MCF 10A (cell line): Measurements from ENCODE around the gene HECW1. TPM values are rescaled to one million over a fixed set of nuclear protein-coding genes. Genes with fewer than 3 reads are reported as not detected.

ENCODE experiments used
- BruUV-seq: library from RNA; stranded (reverse); fragments of 400-500 nt; replicated peaks from 2 replicates; lab custom pipeline; 2021; lab: Mats Ljungman, UMichigan
- CTCF ChIA-PET: fragments of 300-600 bp; sonication (Branson Sonifier 250); formaldehyde crosslinking; extraction: SDS; loops from one replicate; lab custom pipeline; 2021; ENCODE audit warnings: antibody characterized with exemption, inconsistent platforms; lab: Yijun Ruan, JAX
- POLR2A ChIA-PET: fragments of 300-600, 350-650 bp; sonication (Branson Sonifier 250); formaldehyde crosslinking; extraction: SDS; loops from one replicate; lab custom pipeline; 2020; ENCODE audit warnings: antibody characterized with exemption, inconsistent platforms; lab: Yijun Ruan, JAX
- DNase-seq: peaks from one replicate; pipeline ENCODE4 v3.0.0-alpha.2; 2018; ENCODE audit not compliant: unreplicated experiment
- H3K27ac Mint-ChIP-seq: one replicate; pipeline ENCODE4 v1.8.0; 2022; ENCODE audit warnings: mild to moderate bottlenecking, low read depth, mixed read lengths; ENCODE audit not compliant: unreplicated experiment
- H3K27me3 Mint-ChIP-seq: one replicate; pipeline ENCODE4 v1.8.0; 2022; ENCODE audit warnings: mixed read lengths; ENCODE audit not compliant: insufficient read depth, unreplicated experiment
- H3K36me3 Mint-ChIP-seq: one replicate; pipeline ENCODE4 v1.8.0; 2022; ENCODE audit warnings: mild to moderate bottlenecking, moderate library complexity, mixed read lengths; ENCODE audit not compliant: insufficient read depth, unreplicated experiment
- H3K4me1 Mint-ChIP-seq: one replicate; pipeline ENCODE4 v1.8.0; 2022; ENCODE audit warnings: mixed read lengths; ENCODE audit not compliant: insufficient read depth, unreplicated experiment
- H3K4me3 Mint-ChIP-seq: one replicate; pipeline ENCODE4 v1.8.0; 2022; ENCODE audit warnings: mild to moderate bottlenecking, moderate library complexity, mixed read lengths; ENCODE audit not compliant: unreplicated experiment
- H3K9me3 Mint-ChIP-seq: one replicate; pipeline ENCODE4 v1.8.0; 2022; ENCODE audit warnings: mixed read lengths; ENCODE audit not compliant: unreplicated experiment
- CTCF ChIP-seq: fragments of 200-600 bp; IDR thresholded peaks from one replicate; pipeline ENCODE4 v1.8.0; 2022; ENCODE audit warnings: antibody characterized with exemption, mild to moderate bottlenecking; ENCODE audit not compliant: unreplicated experiment
- intact Hi-C: fragments of 100-400 bp; cut with micrococcal nuclease; formaldehyde crosslinking; loops from 2 replicates; pipeline ENCODE4 v1.14.1; 2022
- total RNA-seq: library from RNA; stranded (reverse); gene quantifications from 2 replicates; pipeline ENCODE4 v1.2.3, GENCODE V29; 2022

Gene HECW1
- total RNA-seq, 1 experiment from 2014 or later, result not detected

- BruUV-seq, result no TSS peak
- intact Hi-C loops, result no loop called here
- H3K36me3 Mint-ChIP-seq, result peaks cover 5% of the 10 kb centered on the region
- ChIA-PET CTCF (interaction anchor here (0.8 to 1.2 kb wide), 4 partner anchors 15 to 60 kb away, joined by 3 to 4 read pairs (median 4); no protein-coding TSS in a partner anchor), POLR2A (interaction anchor here (0.6 to 0.8 kb wide), 3 partner anchors 11 to 37 kb away, joined by 3 read pairs; no protein-coding TSS in a partner anchor)
- H3K27ac Mint-ChIP-seq, result no peak overlapping the region
- peak; percentile 67 for DNase-seq
- H3K9me3 Mint-ChIP-seq, result peaks cover 7% of the 10 kb centered on the region
- no peak for TF ChIP-seq CTCF
- H3K4me1 Mint-ChIP-seq, result peaks cover 16% of the 10 kb centered on the region
- H3K27me3 Mint-ChIP-seq, result no peaks in the 10 kb centered on the region
- no peak overlapping the region for H3K4me3 Mint-ChIP-seq
Observed at GRCh38 chr7:43522406-43523156, 410.1 kb downstream of the HECW1 start.

- intact Hi-C loops, result no loop called here
- no peak for DNase-seq
- TF ChIP-seq CTCF, result no peak
- H3K27me3 Mint-ChIP-seq, result no peaks in the 10 kb centered on the region
- peaks cover 2% of the 10 kb centered on the region for H3K4me1 Mint-ChIP-seq
- no peaks in the 10 kb centered on the region for H3K36me3 Mint-ChIP-seq
- CTCF ChIA-PET, result interaction anchor here (0.6 to 1.0 kb wide), 3 partner anchors 54 to 700 kb away, joined by 3 to 5 read pairs (median 4); no protein-coding TSS in a partner anchor
- no peak overlapping the region for H3K27ac Mint-ChIP-seq
- H3K4me3 Mint-ChIP-seq, result no peak overlapping the region
- H3K9me3 Mint-ChIP-seq, result no peaks in the 10 kb centered on the region
- POLR2A ChIA-PET, result interaction anchor here (1.3 kb wide), 1 partner anchor 9 kb away, joined by 3 read pairs; no protein-coding TSS in a partner anchor
- no TSS peak for BruUV-seq
Observed at GRCh38 chr7:43528576-43529354, 416.3 kb downstream of the HECW1 start.

GRCh38 chr7:43530553-43531410 lies 418.3 kb downstream of the HECW1 start:
- Mint-ChIP-seq H3K27me3 (no peaks in the 10 kb centered on the region), H3K27ac (no peak overlapping the region), H3K4me1 (peaks cover 22% of the 10 kb centered on the region), H3K4me3 (no peak overlapping the region), H3K36me3 (no peaks in the 10 kb centered on the region), H3K9me3 (no peaks in the 10 kb centered on the region)
- no peak for DNase-seq
- no peak for TF ChIP-seq CTCF
- intact Hi-C loops, result no loop called here
- no TSS peak for BruUV-seq
- ChIA-PET POLR2A (no interaction called here), CTCF (no interaction called here)
